Measurements from ENCODE around the gene SLC5A4. TPM values are rescaled to one million over a fixed set of nuclear protein-coding genes. Genes with fewer than 3 reads are reported as not detected.

SLC5A4 gene
- total and polyA plus RNA-seq, 5 donors from 2014 or later: not detected

DNA sequence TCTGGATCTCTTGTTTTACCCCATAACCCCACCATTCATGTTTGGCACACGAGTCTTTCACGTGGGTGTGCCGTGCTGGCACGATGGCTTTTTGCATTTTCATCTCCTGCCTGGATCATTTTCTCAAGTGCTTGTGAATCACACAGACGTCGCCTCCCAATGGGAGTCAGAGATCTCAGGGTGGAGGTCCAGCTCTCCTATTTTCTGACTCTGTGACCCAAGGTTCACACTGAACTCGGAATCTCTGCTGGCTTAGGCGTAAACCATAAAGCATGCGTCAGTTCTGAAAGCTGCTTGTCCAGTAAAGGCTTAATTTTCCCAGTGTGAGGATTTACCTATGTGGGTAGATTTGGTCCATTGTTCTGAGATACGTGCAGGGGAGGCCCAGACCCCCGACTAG lies 80.0 kb downstream of the SLC5A4 start:
- ATAC-seq (ENCODE audit: low read depth in 2 of 2) (no peak), DNase-seq (no peak)
- H3K27me3 ChIP-seq (ENCODE audit: control insufficient read depth, insufficient read depth, low read length): peaks cover 7% of the 10 kb centered on the region
- H3K4me3 ChIP-seq (ENCODE audit: low read depth, low read length): no peak overlapping the region
- no peak overlapping the region for H3K4me3 Mint-ChIP-seq
- no peaks in the 10 kb centered on the region for H3K36me3 ChIP-seq (ENCODE audit: control insufficient read depth, insufficient read depth, low read length)
- H3K36me3 Mint-ChIP-seq: peaks cover 3% of the 10 kb centered on the region
- H3K27me3 Mint-ChIP-seq: peaks cover 28% of the 10 kb centered on the region
- peaks cover 0 to 2% (median 0%) of the 10 kb centered on the region in 7 donors for H3K9me3 Mint-ChIP-seq
- H3K9me3 ChIP-seq (ENCODE audit: control insufficient read depth in 2 of 2, low read length in 2 of 2): no peaks in the 10 kb centered on the region
- no peak overlapping the region for H3K27ac ChIP-seq (ENCODE audit: insufficient read depth, low read length, poor library complexity, severe bottlenecking)
- peaks cover 0 to 3% (median 0%) of the 10 kb centered on the region in 4 donors for H3K4me1 Mint-ChIP-seq
- H3K27ac Mint-ChIP-seq: no peak overlapping the region
- H3K4me1 ChIP-seq (ENCODE audit: control insufficient read depth, insufficient read depth, low read length, poor library complexity, severe bottlenecking): no peaks in the 10 kb centered on the region

Other genes with a start within 250 kb of the SLC5A4 start
- gene SLC5A1, start 212.1 kb downstream of the SLC5A4 start, total RNA-seq: not detected
- gene SLC5A1, start 212.1 kb downstream of the SLC5A4 start, polyA plus RNA-seq: not detected
- gene C22orf42, start 96.0 kb downstream of the SLC5A4 start, total RNA-seq: not detected
- gene C22orf42, start 96.0 kb downstream of the SLC5A4 start, polyA plus RNA-seq: not detected
- 1.5 TPM for gene RFPL2, start 50.3 kb downstream of the SLC5A4 start, total RNA-seq
- gene RFPL2, start 50.3 kb downstream of the SLC5A4 start, polyA plus RNA-seq: 1 to 10 TPM in 1 of 4 donors, under 1 TPM in 3; 0.27 to 2.6 (median 0.34) TPM
- not detected for gene RFPL3, start 102.5 kb upstream of the SLC5A4 start, total RNA-seq
- gene RFPL3, start 102.5 kb upstream of the SLC5A4 start, polyA plus RNA-seq: not detected
- gene RTCB, start 156.9 kb upstream of the SLC5A4 start, total RNA-seq: 39.0 TPM
- gene RTCB, start 156.9 kb upstream of the SLC5A4 start, polyA plus RNA-seq: 100 to 1,000 TPM; 107 to 125 (median 115) TPM
- gene BPIFC, start 209.1 kb upstream of the SLC5A4 start, total RNA-seq: not detected
- gene BPIFC, start 209.1 kb upstream of the SLC5A4 start, polyA plus RNA-seq: not detected
- gene FBXO7, start 219.5 kb upstream of the SLC5A4 start, total RNA-seq: 133 TPM
- 100 to 1,000 TPM; 148 to 180 (median 168) TPM for gene FBXO7, start 219.5 kb upstream of the SLC5A4 start, polyA plus RNA-seq